ENCODE data around the gene FAM131C. TPM values are rescaled to one million over a fixed set of nuclear protein-coding genes. Genes with fewer than 3 reads are reported as not detected.

FAM131C gene, protein sequence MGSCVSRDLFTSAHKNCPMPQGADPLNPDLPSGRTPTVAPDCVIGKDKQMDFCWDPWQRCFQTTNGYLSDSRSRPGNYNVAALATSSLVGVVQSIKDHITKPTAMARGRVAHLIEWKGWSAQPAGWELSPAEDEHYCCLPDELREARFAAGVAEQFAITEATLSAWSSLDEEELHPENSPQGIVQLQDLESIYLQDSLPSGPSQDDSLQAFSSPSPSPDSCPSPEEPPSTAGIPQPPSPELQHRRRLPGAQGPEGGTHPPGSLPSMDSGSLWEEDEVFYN
- polyA plus RNA-seq (2013, experiment 1 of 2) = 8.9 TPM
- 9.1 TPM for polyA plus RNA-seq (2013, experiment 2 of 2)

DNA sequence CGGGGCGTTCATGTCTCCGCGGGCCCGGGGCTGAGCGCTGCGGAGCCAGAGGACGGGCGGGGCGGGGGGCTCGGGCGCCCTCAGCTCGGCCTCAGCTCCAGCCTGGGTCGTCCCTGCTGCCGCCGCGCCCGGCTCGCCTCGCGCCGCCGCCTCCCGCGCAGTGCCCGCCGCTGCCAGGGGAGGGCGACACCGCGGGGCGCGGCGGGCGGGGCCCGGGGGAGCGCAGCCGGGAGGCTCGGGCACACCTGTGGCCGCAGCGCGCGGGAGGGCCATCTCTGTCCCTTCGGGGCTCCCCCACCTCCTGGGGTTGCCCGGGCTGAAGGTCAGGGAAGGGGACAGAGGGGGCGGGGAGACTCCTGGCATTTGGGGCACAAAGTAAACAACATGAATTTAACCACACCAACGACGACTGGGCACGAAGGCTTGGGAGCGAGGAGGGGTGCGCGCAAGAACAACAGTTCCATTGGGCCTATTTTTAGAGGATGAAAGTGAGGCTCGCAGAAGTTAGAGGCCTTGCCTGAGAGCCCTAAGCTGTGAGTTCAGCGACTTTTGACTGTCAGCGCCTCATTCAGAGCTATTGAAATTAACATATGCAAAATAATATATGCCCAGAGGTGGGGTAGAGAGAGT, at the start of gene FAM131C:
Gene FAM131C, minus strand, starts transcription at position 162 of the 630 bp plus-strand sequence. CDS start 209 bp downstream, outside the sequence.
- no peak within 1 kb of the TSS for H4K8ac ChIP-seq (ENCODE audit: low read depth, low read length)

DNA sequence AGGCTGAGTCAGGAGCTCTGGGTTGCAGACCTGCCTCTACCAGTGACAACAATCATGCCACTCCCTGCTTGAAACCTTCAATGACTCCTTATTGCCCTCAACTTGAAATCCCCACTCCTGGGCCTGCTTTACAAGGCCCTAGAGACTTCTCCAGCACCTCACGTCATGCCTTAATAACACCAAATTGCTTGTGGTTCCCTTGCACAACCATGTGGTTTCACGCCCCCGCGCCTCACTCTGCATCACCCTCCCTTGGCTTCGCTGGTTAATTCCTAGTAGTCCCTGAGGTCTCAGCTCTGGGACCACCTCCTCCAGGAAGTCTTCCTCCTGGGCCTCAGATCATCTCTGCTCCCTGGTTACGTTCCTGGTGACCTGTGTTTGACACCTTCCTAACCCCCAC, 49.5 kb upstream of the FAM131C start:
- H3K4me2 ChIP-seq (ENCODE audit: insufficient read depth, low read length, poor library complexity, severe bottlenecking) = no peak overlapping the region
- no peak overlapping the region for H2AK5ac ChIP-seq (ENCODE audit: low read depth, low read length)
- H3K23ac ChIP-seq (ENCODE audit: low read depth, low read length, poor library complexity) = no peak overlapping the region
- no peaks in the 10 kb centered on the region for H3K79me1 ChIP-seq (ENCODE audit: low read depth, low read length)
- H2BK120ac ChIP-seq (ENCODE audit: low read depth, low read length) = no peak overlapping the region
- no peak overlapping the region for H3K4me3 ChIP-seq (ENCODE audit: low read length in 2 of 2)
- H3K18ac ChIP-seq (ENCODE audit: low read length) = no peak overlapping the region
- no peak overlapping the region for H4K8ac ChIP-seq (ENCODE audit: low read depth, low read length)
- no peak overlapping the region for H3K27ac ChIP-seq (replicated peaks; ENCODE audit: low read length)
- DNase-seq (ENCODE audit: low spot score) = no peak
- no peak overlapping the region for H3K9ac ChIP-seq (ENCODE audit: low read depth, low read length, poor library complexity)
- no peak overlapping the region for H3K14ac ChIP-seq (ENCODE audit: low read length)
- H2BK15ac ChIP-seq (ENCODE audit: low read length) = no peak overlapping the region
- H2BK12ac ChIP-seq (ENCODE audit: low read length) = no peak overlapping the region
- no peaks in the 10 kb centered on the region for H3K9me3 ChIP-seq (replicated peaks in 1 of 2; ENCODE audit: control insufficient read depth in 2 of 2, insufficient read depth in 1 of 2, low read depth in 1 of 2, low read length in 2 of 2)
- H3K4ac ChIP-seq (ENCODE audit: low read length) = no peak overlapping the region
- H4K91ac ChIP-seq (ENCODE audit: low read depth, low read length, poor library complexity) = no peak overlapping the region
- H3K36me3 ChIP-seq (replicated peaks in 1 of 2; ENCODE audit: control insufficient read depth in 2 of 2, insufficient read depth in 2 of 2, low read length in 2 of 2) = peaks cover 35 to 48% of the 10 kb centered on the region in 2 donors
- no CpG with 5 or more reads among the region's 6 CpGs for WGBS, 2 donors (ENCODE audit: extremely low coverage in 2 of 2, insufficient read length in 2 of 2, insufficient replicate concordance in 1 of 2)
- peaks cover 13 to 17% of the 10 kb centered on the region in 2 donors for H3K4me1 ChIP-seq (ENCODE audit: control insufficient read depth in 2 of 2, insufficient read depth in 1 of 2, low read depth in 1 of 2, low read length in 2 of 2)
- H2AFZ ChIP-seq (ENCODE audit: low read length) = no peak overlapping the region
- no peak overlapping the region for H2BK5ac ChIP-seq (ENCODE audit: low read length)
- no peaks in the 10 kb centered on the region for H3K27me3 ChIP-seq (ENCODE audit: control insufficient read depth in 3 of 3, insufficient read depth in 3 of 3, low read depth in 1 of 3, low read length in 3 of 3)

More for the DNA sequence above, at the start of gene FAM131C:
- peak within 1 kb of the TSS; percentile 89 for H3K18ac ChIP-seq (ENCODE audit: low read length)
- H3K27ac ChIP-seq (replicated peaks; ENCODE audit: low read length) = no peak within 1 kb of the TSS
- DNase-seq (ENCODE audit: low spot score) = no peak
- peaks cover 10 to 14% of the 10 kb centered on the region in 2 donors for H3K4me1 ChIP-seq (ENCODE audit: control insufficient read depth in 2 of 2, insufficient read depth in 1 of 2, low read depth in 1 of 2, low read length in 2 of 2)
- peak within 1 kb of the TSS; percentile 58 for H2BK12ac ChIP-seq (ENCODE audit: low read length)
- peak within 1 kb of the TSS; percentile 1 for H4K91ac ChIP-seq (ENCODE audit: low read depth, low read length, poor library complexity)
- no peak within 1 kb of the TSS for H2BK5ac ChIP-seq (ENCODE audit: low read length)
- H3K9me3 ChIP-seq (replicated peaks in 1 of 2; ENCODE audit: control insufficient read depth in 2 of 2, insufficient read depth in 1 of 2, low read depth in 1 of 2, low read length in 2 of 2) = peaks cover 0 to 2% of the 10 kb centered on the region in 2 donors
- H3K79me1 ChIP-seq (ENCODE audit: low read depth, low read length) = no peaks in the 10 kb centered on the region
- peak within 1 kb of the TSS; percentile 39 for H3K23ac ChIP-seq (ENCODE audit: low read depth, low read length, poor library complexity)
- no peaks in the 10 kb centered on the region for H3K36me3 ChIP-seq (replicated peaks in 1 of 2; ENCODE audit: control insufficient read depth in 2 of 2, insufficient read depth in 2 of 2, low read length in 2 of 2)
- H2AFZ ChIP-seq (ENCODE audit: low read length) = peak within 1 kb of the TSS; percentile 85
- WGBS, 2 donors (ENCODE audit: extremely low coverage in 2 of 2, insufficient read length in 2 of 2, insufficient replicate concordance in 1 of 2) = no CpG with 5 or more reads among the region's 54 CpGs
- H3K9ac ChIP-seq (ENCODE audit: low read depth, low read length, poor library complexity) = peak within 1 kb of the TSS; percentile 94
- H3K4ac ChIP-seq (ENCODE audit: low read length) = no peak within 1 kb of the TSS
- peak within 1 kb of the TSS; percentile 94 for H2BK15ac ChIP-seq (ENCODE audit: low read length)
- H2AK5ac ChIP-seq (ENCODE audit: low read depth, low read length) = peak within 1 kb of the TSS; percentile 72
- peak within 1 kb of the TSS; percentile 31 to 76 for H3K4me3 ChIP-seq (ENCODE audit: low read length in 2 of 2)
- peak within 1 kb of the TSS; percentile 20 for H2BK120ac ChIP-seq (ENCODE audit: low read depth, low read length)
- no peak within 1 kb of the TSS for H3K14ac ChIP-seq (ENCODE audit: low read length)
- peak within 1 kb of the TSS; percentile 92 for H3K4me2 ChIP-seq (ENCODE audit: insufficient read depth, low read length, poor library complexity, severe bottlenecking)
- H3K27me3 ChIP-seq (ENCODE audit: control insufficient read depth in 3 of 3, insufficient read depth in 3 of 3, low read depth in 1 of 3, low read length in 3 of 3) = peaks cover 0 to 55% (median 8%) of the 10 kb centered on the region in 3 experiments

DNA sequence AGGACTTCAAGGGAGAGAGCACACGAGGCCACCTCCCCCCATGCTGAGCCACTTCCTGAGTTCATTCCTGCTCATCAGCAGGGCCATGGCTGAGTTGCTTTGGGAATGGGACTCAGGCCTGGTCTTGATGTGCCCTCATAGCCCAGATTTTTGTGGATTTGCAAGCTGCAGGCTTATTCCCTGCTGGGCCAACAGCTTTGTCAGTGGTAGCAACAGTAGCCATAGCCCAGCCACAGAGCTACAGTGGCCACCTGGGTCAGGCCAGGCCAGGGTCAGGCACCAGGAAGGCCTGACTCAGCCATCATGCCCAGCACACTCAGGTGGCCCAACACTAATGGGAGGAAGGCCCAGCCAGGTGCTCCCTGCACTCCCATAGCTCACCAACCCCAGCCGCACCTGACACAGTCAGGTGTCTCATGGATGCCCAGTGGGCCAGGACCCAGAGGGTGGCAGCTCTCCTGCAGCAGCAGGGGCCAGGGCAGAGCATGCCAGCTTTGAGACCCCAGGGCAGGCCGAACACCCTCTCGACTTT, 49.0 kb upstream of the FAM131C start:
- no peak overlapping the region for H4K8ac ChIP-seq (ENCODE audit: low read depth, low read length)
- H3K4me2 ChIP-seq (ENCODE audit: insufficient read depth, low read length, poor library complexity, severe bottlenecking) = no peak overlapping the region
- H3K18ac ChIP-seq (ENCODE audit: low read length) = no peak overlapping the region
- H3K23ac ChIP-seq (ENCODE audit: low read depth, low read length, poor library complexity) = peak overlapping the region; percentile 1
- H4K91ac ChIP-seq (ENCODE audit: low read depth, low read length, poor library complexity) = no peak overlapping the region
- H3K4me1 ChIP-seq (ENCODE audit: control insufficient read depth in 2 of 2, insufficient read depth in 1 of 2, low read depth in 1 of 2, low read length in 2 of 2) = peaks cover 17 to 20% of the 10 kb centered on the region in 2 donors
- H3K4me3 ChIP-seq (ENCODE audit: low read length in 2 of 2) = no peak overlapping the region
- H3K14ac ChIP-seq (ENCODE audit: low read length) = no peak overlapping the region
- no peak for DNase-seq (ENCODE audit: low spot score)
- H3K9ac ChIP-seq (ENCODE audit: low read depth, low read length, poor library complexity) = peak overlapping the region; percentile 51
- WGBS, 2 donors (ENCODE audit: extremely low coverage in 2 of 2, insufficient read length in 2 of 2, insufficient replicate concordance in 1 of 2) = no CpG with 5 or more reads among the region's 4 CpGs
- H3K79me1 ChIP-seq (ENCODE audit: low read depth, low read length) = no peaks in the 10 kb centered on the region
- H2BK15ac ChIP-seq (ENCODE audit: low read length) = no peak overlapping the region
- no peaks in the 10 kb centered on the region for H3K9me3 ChIP-seq (replicated peaks in 1 of 2; ENCODE audit: control insufficient read depth in 2 of 2, insufficient read depth in 1 of 2, low read depth in 1 of 2, low read length in 2 of 2)
- H2BK12ac ChIP-seq (ENCODE audit: low read length) = peak overlapping the region; percentile 7
- H2AFZ ChIP-seq (ENCODE audit: low read length) = no peak overlapping the region
- no peak overlapping the region for H2AK5ac ChIP-seq (ENCODE audit: low read depth, low read length)
- no peak overlapping the region for H3K27ac ChIP-seq (replicated peaks; ENCODE audit: low read length)
- no peak overlapping the region for H3K4ac ChIP-seq (ENCODE audit: low read length)
- no peaks in the 10 kb centered on the region for H3K27me3 ChIP-seq (ENCODE audit: control insufficient read depth in 3 of 3, insufficient read depth in 3 of 3, low read depth in 1 of 3, low read length in 3 of 3)
- H2BK5ac ChIP-seq (ENCODE audit: low read length) = no peak overlapping the region
- no peak overlapping the region for H2BK120ac ChIP-seq (ENCODE audit: low read depth, low read length)
- H3K36me3 ChIP-seq (replicated peaks in 1 of 2; ENCODE audit: control insufficient read depth in 2 of 2, insufficient read depth in 2 of 2, low read length in 2 of 2) = peaks cover 31 to 43% of the 10 kb centered on the region in 2 donors

DNA sequence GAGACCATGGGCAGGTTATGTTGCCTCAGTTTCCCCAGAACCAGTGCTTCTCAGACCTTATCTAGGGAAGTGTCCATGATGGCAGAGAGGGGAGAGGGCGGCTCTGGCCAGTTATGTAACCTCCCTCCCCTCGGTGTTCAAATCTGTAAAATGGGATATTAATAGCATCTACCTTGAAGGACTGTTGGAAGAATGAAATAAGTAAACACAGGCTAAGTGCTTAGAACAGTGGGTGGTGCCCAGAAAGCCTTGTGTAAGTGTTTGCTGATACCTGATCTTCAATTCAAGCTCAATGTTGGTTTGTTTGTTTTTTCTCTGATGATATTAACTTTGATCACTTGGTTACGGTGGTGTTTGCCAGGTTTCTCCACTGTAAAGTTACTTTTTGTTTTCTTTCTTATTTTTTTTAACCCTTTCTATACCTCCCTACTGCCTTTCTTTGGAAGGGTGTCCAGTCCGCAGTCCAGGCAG, 47.5 kb upstream of the FAM131C start:
- H2BK12ac ChIP-seq (ENCODE audit: low read length) = no peak overlapping the region
- H2AK5ac ChIP-seq (ENCODE audit: low read depth, low read length) = peak overlapping the region; percentile 39
- H3K27ac ChIP-seq (replicated peaks; ENCODE audit: low read length) = no peak overlapping the region
- H3K4me1 ChIP-seq (ENCODE audit: control insufficient read depth in 2 of 2, insufficient read depth in 1 of 2, low read depth in 1 of 2, low read length in 2 of 2) = peaks cover 26 to 30% of the 10 kb centered on the region in 2 donors
- H3K14ac ChIP-seq (ENCODE audit: low read length) = no peak overlapping the region
- no peak overlapping the region for H3K4ac ChIP-seq (ENCODE audit: low read length)
- WGBS, 2 donors (ENCODE audit: extremely low coverage in 2 of 2, insufficient read length in 2 of 2, insufficient replicate concordance in 1 of 2) = no CpG with 5 or more reads among the region's 4 CpGs
- H3K27me3 ChIP-seq (ENCODE audit: control insufficient read depth in 3 of 3, insufficient read depth in 3 of 3, low read depth in 1 of 3, low read length in 3 of 3) = no peaks in the 10 kb centered on the region
- no peak overlapping the region for H2AFZ ChIP-seq (ENCODE audit: low read length)
- DNase-seq (ENCODE audit: low spot score) = no peak
- no peak overlapping the region for H3K4me3 ChIP-seq (ENCODE audit: low read length in 2 of 2)
- H2BK5ac ChIP-seq (ENCODE audit: low read length) = no peak overlapping the region
- H3K18ac ChIP-seq (ENCODE audit: low read length) = no peak overlapping the region
- no peak overlapping the region for H4K91ac ChIP-seq (ENCODE audit: low read depth, low read length, poor library complexity)
- no peak overlapping the region for H3K9ac ChIP-seq (ENCODE audit: low read depth, low read length, poor library complexity)
- H3K36me3 ChIP-seq (replicated peaks in 1 of 2; ENCODE audit: control insufficient read depth in 2 of 2, insufficient read depth in 2 of 2, low read length in 2 of 2) = peaks cover 22 to 29% of the 10 kb centered on the region in 2 donors
- H3K4me2 ChIP-seq (ENCODE audit: insufficient read depth, low read length, poor library complexity, severe bottlenecking) = no peak overlapping the region
- H2BK120ac ChIP-seq (ENCODE audit: low read depth, low read length) = no peak overlapping the region
- H4K8ac ChIP-seq (ENCODE audit: low read depth, low read length) = no peak overlapping the region
- H3K9me3 ChIP-seq (replicated peaks in 1 of 2; ENCODE audit: control insufficient read depth in 2 of 2, insufficient read depth in 1 of 2, low read depth in 1 of 2, low read length in 2 of 2) = no peaks in the 10 kb centered on the region
- H2BK15ac ChIP-seq (ENCODE audit: low read length) = no peak overlapping the region
- H3K79me1 ChIP-seq (ENCODE audit: low read depth, low read length) = no peaks in the 10 kb centered on the region
- no peak overlapping the region for H3K23ac ChIP-seq (ENCODE audit: low read depth, low read length, poor library complexity)

All from neuronal stem cell (in vitro differentiated cells).